H9 (cell line): ENCODE results near the gene ATP6V1B1. TPM values are rescaled to one million over a fixed set of nuclear protein-coding genes. Genes with fewer than 3 reads are reported as not detected.

Experiments used
- DNase-seq: peaks from one replicate; pipeline ENCODE4 v3.0.0-alpha.2; 2017
- H2AFZ ChIP-seq: one replicate; pipeline ENCODE4 v1.6.1; 2013; ENCODE audit warnings: mild to moderate bottlenecking, low read length, control low read depth, moderate library complexity
- H2AK5ac ChIP-seq: 2 replicates; pipeline ENCODE4 v1.6.1; 2013; ENCODE audit warnings: low read length, control low read depth, mixed read lengths; ENCODE audit not compliant: insufficient read length
- H2BK120ac ChIP-seq: one replicate; pipeline ENCODE4 v1.6.1; 2013; ENCODE audit warnings: low read depth, mild to moderate bottlenecking, low read length, control low read depth, inconsistent platforms; ENCODE audit not compliant: poor library complexity, severe bottlenecking
- H2BK12ac ChIP-seq: 2 replicates; pipeline ENCODE4 v1.6.1; 2013; ENCODE audit warnings: low read length, control low read depth, mixed read lengths, low read depth; ENCODE audit not compliant: insufficient read length
- H2BK15ac ChIP-seq: 2 replicates; pipeline ENCODE4 v1.6.1; 2013; ENCODE audit warnings: low read depth, low read length, control low read depth
- H2BK20ac ChIP-seq: one replicate; pipeline ENCODE4 v1.6.1; 2013; ENCODE audit warnings: low read depth, mild to moderate bottlenecking, low read length, control low read depth, inconsistent platforms; ENCODE audit not compliant: poor library complexity, severe bottlenecking
- H2BK5ac ChIP-seq: 2 replicates; pipeline ENCODE4 v1.6.1; 2013; ENCODE audit warnings: low read length, control low read depth, mixed read lengths; ENCODE audit not compliant: insufficient read length
- H3K14ac ChIP-seq: 2 replicates; pipeline ENCODE4 v1.6.1; 2013; ENCODE audit warnings: low read length, control low read depth; ENCODE audit not compliant: insufficient read depth
- H3K18ac ChIP-seq: 2 replicates; pipeline ENCODE4 v1.6.1; 2013; ENCODE audit warnings: low read depth, mild to moderate bottlenecking, mixed read lengths, low read length, control low read depth; ENCODE audit not compliant: insufficient read length
- H3K23ac ChIP-seq: 2 replicates; pipeline ENCODE4 v1.6.1; 2013; ENCODE audit warnings: low read length, control low read depth, mixed read lengths, low read depth; ENCODE audit not compliant: insufficient read length
- H3K23me2 ChIP-seq: 2 replicates; pipeline ENCODE4 v1.6.1; 2013; ENCODE audit warnings: low read depth, mild to moderate bottlenecking, mixed read lengths, low read length, control low read depth; ENCODE audit not compliant: insufficient read length, poor library complexity, severe bottlenecking
- H3K27ac ChIP-seq: 2 replicates; pipeline ENCODE4 v1.5.1; 2013; ENCODE audit warnings: low read length, control low read depth, mixed read lengths, low read depth; ENCODE audit not compliant: insufficient read length
- H3K27me3 ChIP-seq: 2 replicates; pipeline ENCODE4 v1.6.1; 2013; ENCODE audit warnings: low read length, control low read depth, inconsistent platforms; ENCODE audit not compliant: insufficient read depth
- H3K4ac ChIP-seq: 2 replicates; pipeline ENCODE4 v1.6.1; 2013; ENCODE audit warnings: low read depth, mild to moderate bottlenecking, control low read depth, inconsistent platforms, low read length, moderate library complexity
- H3K4me1 ChIP-seq: 2 replicates; pipeline ENCODE4 v1.6.1; 2013; ENCODE audit warnings: low read length, control low read depth, inconsistent platforms; ENCODE audit not compliant: insufficient read depth
- H3K4me2 ChIP-seq: 2 replicates; pipeline ENCODE4 v1.6.1; 2013; ENCODE audit warnings: low read length, control low read depth, mixed read lengths; ENCODE audit not compliant: insufficient read length, insufficient read depth
- H3K56ac ChIP-seq: 2 replicates; pipeline ENCODE4 v1.6.1; 2013; ENCODE audit warnings: low read depth, mild to moderate bottlenecking, mixed read lengths, low read length, control low read depth; ENCODE audit not compliant: insufficient read length
- H3K79me1 ChIP-seq: 2 replicates; pipeline ENCODE4 v1.6.1; 2013; ENCODE audit warnings: low read depth, mild to moderate bottlenecking, moderate library complexity, low read length, control low read depth, inconsistent platforms; ENCODE audit not compliant: insufficient read depth, poor library complexity, severe bottlenecking
- H3K79me2 ChIP-seq: 2 replicates; pipeline ENCODE4 v1.6.1; 2013; ENCODE audit warnings: low read length, control low read depth, inconsistent platforms; ENCODE audit not compliant: insufficient read depth
- H3K9ac ChIP-seq: 2 replicates; pipeline ENCODE4 v1.6.1; 2013; ENCODE audit warnings: low read length, control low read depth, mixed read lengths; ENCODE audit not compliant: insufficient read length; ENCODE audit errors: extremely low read depth
- H3K9me3 ChIP-seq: one replicate; pipeline ENCODE4 v1.6.1; 2013; ENCODE audit warnings: low read depth, low read length, inconsistent platforms; ENCODE audit not compliant: control insufficient read depth
- H3T11ph ChIP-seq: one replicate; pipeline ENCODE4 v1.6.1; 2013; ENCODE audit warnings: mild to moderate bottlenecking, low read length, control low read depth, inconsistent platforms
- H4K20me1 ChIP-seq: one replicate; pipeline ENCODE4 v1.6.1; 2013; ENCODE audit not compliant: control insufficient read depth, insufficient read length, insufficient read depth
- H4K5ac ChIP-seq: 2 replicates; pipeline ENCODE4 v1.6.1; 2013; ENCODE audit warnings: low read depth, mild to moderate bottlenecking, mixed read lengths, low read length, control low read depth; ENCODE audit not compliant: insufficient read length
- H4K8ac ChIP-seq: replicated peaks from 2 replicates; pipeline ENCODE4 v1.6.1; 2013; ENCODE audit warnings: low read length, control low read depth, mixed read lengths, low read depth; ENCODE audit not compliant: insufficient read length
- H4K91ac ChIP-seq: 2 replicates; pipeline ENCODE4 v1.6.1; 2013; ENCODE audit warnings: low read depth, mild to moderate bottlenecking, moderate library complexity, mixed read lengths, low read length, control low read depth; ENCODE audit not compliant: insufficient read length
- H3K27ac Mint-ChIP-seq, 3 experiments: 2 replicates in 2 of 3; 3 replicates in 1 of 3; pipeline ENCODE4 v1.8.0; 2020 to 2021; ENCODE audit warnings: mixed read lengths in 3 of 3, mild to moderate bottlenecking in 1 of 3, moderate library complexity in 1 of 3
- H3K27me3 Mint-ChIP-seq: 2 replicates; pipeline ENCODE4 v1.8.0; 2021; ENCODE audit warnings: low read depth, mild to moderate bottlenecking, moderate library complexity, mixed read lengths
- H3K36me3 Mint-ChIP-seq, 3 experiments: 2 replicates in 2 of 3; 3 replicates in 1 of 3; pipeline ENCODE4 v1.8.0; 2020 to 2021; ENCODE audit warnings: low read depth in 3 of 3, mixed read lengths in 3 of 3; ENCODE audit not compliant: insufficient read depth in 1 of 3
- H3K4me1 Mint-ChIP-seq, 2 experiments: 2 replicates each; pipeline ENCODE4 v1.8.0; 2020; ENCODE audit warnings: mixed read lengths in 2 of 2
- H3K4me3 Mint-ChIP-seq, 2 experiments: 2 replicates in 1 of 2; 3 replicates in 1 of 2; pipeline ENCODE4 v1.8.0; 2020 to 2021; ENCODE audit warnings: mild to moderate bottlenecking in 2 of 2, mixed read lengths in 2 of 2, moderate library complexity in 1 of 2
- H3K9me3 Mint-ChIP-seq, 2 experiments: 2 replicates in 1 of 2; 3 replicates in 1 of 2; pipeline ENCODE4 v1.8.0; 2020; ENCODE audit warnings: mild to moderate bottlenecking in 2 of 2, mixed read lengths in 2 of 2, moderate library complexity in 1 of 2
- WGBS: extraction: QIAGEN DNeasy Blood & Tissue Kit; methylation state at CpG from one replicate; pipeline ENCODE4 v1.1.7; 2013; ENCODE audit warnings: missing lambda C conversion rate, low lambda C conversion rate, mixed read lengths; ENCODE audit not compliant: insufficient read length; ENCODE audit errors: extremely low coverage; 5-methylcytosine and 5-hydroxymethylcytosine counted together
- total RNA-seq: library from RNA; stranded (reverse); gene quantifications from 2 replicates; pipeline ENCODE4 v1.2.1, GENCODE V29; 2021
- TF ChIP-seq, protein P1 (sequence below): fragments of 200-600 bp; sonication (generic); conservative IDR thresholded peaks from 3 replicates; pipeline ENCODE4 v1.8.0; 2021; ENCODE audit warnings: antibody characterized with exemption, mild to moderate bottlenecking

ATP6V1B1 gene
- total RNA-seq, 1 experiment from 2014 or later = not detected

DNA sequence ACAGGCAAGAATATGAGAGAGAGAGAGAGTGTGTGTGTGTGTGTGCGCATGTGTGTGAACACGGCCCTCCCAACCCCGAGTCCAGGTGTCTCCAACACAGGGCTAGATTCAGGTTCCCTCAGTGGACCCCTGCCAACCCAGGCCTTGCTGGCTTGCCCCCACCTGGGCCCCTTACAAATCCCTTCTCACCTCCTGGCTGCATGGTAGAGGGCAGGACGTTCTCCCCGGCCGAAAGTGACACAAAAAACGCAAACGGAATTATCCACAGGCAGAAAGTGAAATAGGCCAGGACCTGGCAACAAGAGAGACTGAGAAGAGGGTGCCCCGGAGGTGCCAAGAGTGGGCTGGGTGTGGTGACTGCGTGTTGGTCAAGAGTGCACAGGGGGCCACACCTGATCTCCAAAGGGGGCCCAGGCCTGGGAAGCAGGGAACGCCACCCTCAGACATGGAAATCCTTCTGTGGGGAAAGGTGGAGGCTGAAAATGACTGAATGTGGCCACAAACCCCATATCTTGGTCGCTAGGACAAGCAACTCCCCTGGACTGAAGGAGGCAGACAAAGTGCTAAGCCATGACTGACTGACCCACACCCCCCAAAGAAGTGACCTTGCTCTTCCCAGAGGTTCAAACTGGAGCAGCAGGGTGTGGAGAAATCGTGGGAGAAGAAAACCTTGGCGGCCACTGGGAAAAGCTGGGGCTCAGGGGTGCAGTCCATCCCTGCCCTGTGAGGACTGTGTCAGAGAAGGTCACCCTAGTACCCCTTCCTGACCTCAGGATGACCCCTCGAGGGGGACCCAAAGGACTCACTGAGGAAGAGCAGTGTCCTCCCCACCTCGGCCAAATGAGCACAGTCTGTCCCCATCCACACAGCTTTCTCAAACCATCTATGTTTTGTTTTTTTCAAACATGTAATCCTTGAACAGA lies 53.3 kb downstream of the ATP6V1B1 start:
- no peak overlapping the region for H3T11ph ChIP-seq
- DNase-seq = no peak
- WGBS = no CpG with 5 or more reads among the region's 16 CpGs
- Mint-ChIP-seq H3K9me3 (no peaks in the 10 kb centered on the region), H3K27ac (no peak overlapping the region), H3K4me1 (peaks cover 14 to 16% of the 10 kb centered on the region in 2 experiments), H3K27me3 (peaks cover 5% of the 10 kb centered on the region; the same call in 1 of the 2 replicates), H3K36me3 (peaks cover 3 to 38% (median 30%) of the 10 kb centered on the region in 3 experiments; a peak in 5 of 7 replicates), H3K4me3 (no peak overlapping the region; a peak in 1 of 5 replicates)
- no peaks in the 10 kb centered on the region for H3K9me3 ChIP-seq
- H4K91ac ChIP-seq = no peak overlapping the region
- H3K27ac ChIP-seq = no peak overlapping the region
- no peaks in the 10 kb centered on the region for H3K4me1 ChIP-seq
- 0 out of 2 replicates have a peak, but pooled peaks cover 3% of the 10 kb centered on the region for H3K79me2 ChIP-seq
- no peak overlapping the region for H3K23ac ChIP-seq
- no peaks in the 10 kb centered on the region for H3K79me1 ChIP-seq
- H2AFZ ChIP-seq = no peak overlapping the region
- no peak overlapping the region for H3K56ac ChIP-seq
- no peak overlapping the region for H4K5ac ChIP-seq
- no peak overlapping the region for H3K4ac ChIP-seq
- TF ChIP-seq, protein P1, sequence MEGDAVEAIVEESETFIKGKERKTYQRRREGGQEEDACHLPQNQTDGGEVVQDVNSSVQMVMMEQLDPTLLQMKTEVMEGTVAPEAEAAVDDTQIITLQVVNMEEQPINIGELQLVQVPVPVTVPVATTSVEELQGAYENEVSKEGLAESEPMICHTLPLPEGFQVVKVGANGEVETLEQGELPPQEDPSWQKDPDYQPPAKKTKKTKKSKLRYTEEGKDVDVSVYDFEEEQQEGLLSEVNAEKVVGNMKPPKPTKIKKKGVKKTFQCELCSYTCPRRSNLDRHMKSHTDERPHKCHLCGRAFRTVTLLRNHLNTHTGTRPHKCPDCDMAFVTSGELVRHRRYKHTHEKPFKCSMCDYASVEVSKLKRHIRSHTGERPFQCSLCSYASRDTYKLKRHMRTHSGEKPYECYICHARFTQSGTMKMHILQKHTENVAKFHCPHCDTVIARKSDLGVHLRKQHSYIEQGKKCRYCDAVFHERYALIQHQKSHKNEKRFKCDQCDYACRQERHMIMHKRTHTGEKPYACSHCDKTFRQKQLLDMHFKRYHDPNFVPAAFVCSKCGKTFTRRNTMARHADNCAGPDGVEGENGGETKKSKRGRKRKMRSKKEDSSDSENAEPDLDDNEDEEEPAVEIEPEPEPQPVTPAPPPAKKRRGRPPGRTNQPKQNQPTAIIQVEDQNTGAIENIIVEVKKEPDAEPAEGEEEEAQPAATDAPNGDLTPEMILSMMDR = no peak
- no peak overlapping the region for H4K8ac ChIP-seq
- H3K27me3 ChIP-seq = no peaks in the 10 kb centered on the region
- H2BK15ac ChIP-seq = no peak overlapping the region
- no peak overlapping the region for H3K14ac ChIP-seq
- H3K4me2 ChIP-seq = no peak overlapping the region
- no peak overlapping the region for H3K18ac ChIP-seq
- H2BK20ac ChIP-seq = no peak overlapping the region
- H3K23me2 ChIP-seq = peaks cover 4% of the 10 kb centered on the region
- no peak overlapping the region for H2AK5ac ChIP-seq
- no peak overlapping the region for H2BK5ac ChIP-seq
- no peak overlapping the region for H2BK120ac ChIP-seq
- no peak overlapping the region for H3K9ac ChIP-seq
- no peak overlapping the region for H2BK12ac ChIP-seq
- H4K20me1 ChIP-seq = no peaks in the 10 kb centered on the region
